ENCODE measurements around the gene PPEF2.

DNA sequence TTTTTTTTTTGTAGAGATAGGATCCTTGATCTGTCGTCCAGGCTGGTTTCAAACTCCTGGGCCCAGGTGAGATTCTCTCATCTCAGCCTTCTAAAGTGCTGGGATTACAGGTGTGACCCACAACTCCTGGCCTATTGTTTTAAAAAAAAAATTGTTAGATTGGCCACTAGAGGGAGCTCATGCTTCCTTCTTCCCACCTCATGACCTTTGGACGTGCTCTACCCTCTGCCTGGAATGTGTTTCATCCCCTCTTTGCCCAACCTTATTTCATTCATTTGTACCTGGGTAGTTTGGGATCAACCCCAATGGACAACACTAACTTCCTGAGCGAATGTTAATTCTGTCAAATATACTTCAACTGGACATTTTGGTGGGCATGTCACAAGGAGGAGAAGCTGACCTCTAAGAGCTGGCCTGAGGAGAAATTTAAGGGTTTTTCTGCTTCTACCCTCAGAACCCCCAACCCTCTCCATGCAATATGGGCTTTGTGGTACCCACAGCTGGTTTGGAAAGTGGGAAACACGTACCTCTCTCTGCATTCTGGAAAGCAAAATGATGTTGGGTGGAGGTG lies 6.4 kb downstream of the PPEF2 start:
- TF ChIP-seq CTCF (IDR thresholded peaks at IDR 0.05) (peak; percentile 44 to 67 (median 51)), POLR2A (IDR thresholded peaks at IDR 0.05) (no peak), POLR2AphosphoS5 (IDR thresholded peaks at IDR 0.05) (no peak)
